SU-DHL-6 (cell line): ENCODE data around the gene RILPL2.

Source experiments
- EZH2phosphoT487 ChIP-seq: fragments of 200-600 bp; sonication (generic), shearing (Covaris generic); conservative IDR thresholded peaks from 2 replicates; pipeline ENCODE4 v1.6.1; 2018; ENCODE audit warnings: mild to moderate bottlenecking, antibody characterized with exemption, low read length, moderate library complexity, mixed read lengths
- TF ChIP-seq, protein P1 (sequence below): fragments of 200-600 bp; sonication (generic); IDR thresholded peaks from one replicate; pipeline ENCODE4 v1.5.1; 2017; ENCODE audit warnings: antibody characterized with exemption, mild to moderate bottlenecking, low read length, moderate library complexity; ENCODE audit not compliant: insufficient read depth, poor library complexity, severe bottlenecking

DNA sequence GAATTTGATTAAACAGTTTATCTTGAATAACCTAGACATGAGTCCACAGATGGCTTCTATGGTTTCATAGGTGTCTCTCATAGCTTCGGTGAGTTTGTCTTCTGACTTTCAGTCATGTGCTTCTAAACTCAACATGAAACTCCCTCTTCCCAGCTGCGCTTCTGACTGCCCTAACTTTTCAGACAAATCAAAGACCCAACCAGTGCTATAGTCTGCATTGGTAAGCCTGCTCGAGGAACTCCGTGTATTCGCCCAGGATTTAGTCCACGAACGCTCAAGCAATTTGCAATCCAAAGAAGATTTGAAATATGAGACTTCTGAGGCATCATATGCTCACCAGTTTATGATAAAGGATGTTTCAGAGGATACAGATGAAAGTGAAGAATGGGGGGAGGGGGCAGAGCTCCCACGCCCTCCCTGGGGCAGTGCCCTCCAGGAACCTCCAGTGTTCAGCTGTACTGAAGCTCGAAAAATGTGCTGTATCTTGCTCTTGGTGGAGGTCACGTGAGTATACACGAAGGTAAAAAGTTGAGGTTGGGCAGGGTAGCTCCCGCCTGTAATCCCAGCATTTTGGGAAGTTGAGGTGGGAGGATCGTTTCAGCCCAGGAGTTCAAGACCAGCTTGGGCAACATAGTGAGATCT lies 5.2 kb upstream of the RILPL2 start:
- TF ChIP-seq, protein P1, sequence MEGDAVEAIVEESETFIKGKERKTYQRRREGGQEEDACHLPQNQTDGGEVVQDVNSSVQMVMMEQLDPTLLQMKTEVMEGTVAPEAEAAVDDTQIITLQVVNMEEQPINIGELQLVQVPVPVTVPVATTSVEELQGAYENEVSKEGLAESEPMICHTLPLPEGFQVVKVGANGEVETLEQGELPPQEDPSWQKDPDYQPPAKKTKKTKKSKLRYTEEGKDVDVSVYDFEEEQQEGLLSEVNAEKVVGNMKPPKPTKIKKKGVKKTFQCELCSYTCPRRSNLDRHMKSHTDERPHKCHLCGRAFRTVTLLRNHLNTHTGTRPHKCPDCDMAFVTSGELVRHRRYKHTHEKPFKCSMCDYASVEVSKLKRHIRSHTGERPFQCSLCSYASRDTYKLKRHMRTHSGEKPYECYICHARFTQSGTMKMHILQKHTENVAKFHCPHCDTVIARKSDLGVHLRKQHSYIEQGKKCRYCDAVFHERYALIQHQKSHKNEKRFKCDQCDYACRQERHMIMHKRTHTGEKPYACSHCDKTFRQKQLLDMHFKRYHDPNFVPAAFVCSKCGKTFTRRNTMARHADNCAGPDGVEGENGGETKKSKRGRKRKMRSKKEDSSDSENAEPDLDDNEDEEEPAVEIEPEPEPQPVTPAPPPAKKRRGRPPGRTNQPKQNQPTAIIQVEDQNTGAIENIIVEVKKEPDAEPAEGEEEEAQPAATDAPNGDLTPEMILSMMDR, result no peak
- no peak for TF ChIP-seq EZH2phosphoT487
